GM12864 (cell line): Measurements from ENCODE around the gene NPHS1.

Experiments
- DNase-seq: peaks from one replicate; pipeline ENCODE4 v3.0.0-alpha.2; 2011; ENCODE audit warnings: low read depth
- H3K4me3 ChIP-seq: 2 replicates; pipeline ENCODE4 v1.5.1; 2011; ENCODE audit warnings: mild to moderate bottlenecking, low read depth, low read length, control low read depth
- CTCF ChIP-seq: IDR thresholded peaks from 2 replicates; pipeline ENCODE4 v1.5.1; 2011; ENCODE audit warnings: low read depth, mild to moderate bottlenecking, moderate library complexity, low read length, control low read depth, inconsistent platforms; ENCODE audit errors: missing control alignments

Gene NPHS1

GRCh38 chr19:35813043-35813890 lies 39.0 kb downstream of the NPHS1 start:
- DNase-seq, result no peak
- no peak for TF ChIP-seq CTCF
- no peak overlapping the region for H3K4me3 ChIP-seq

- no peak for TF ChIP-seq CTCF
- no peak within 1 kb of the TSS for H3K4me3 ChIP-seq
- DNase-seq, result no peak
Measured at GRCh38 chr19:35812220-35813042, 39.9 kb downstream of the NPHS1 start, which contains the start of gene PRODH2. TSS of gene PRODH2 (minus strand) at chr19:35812845. CDS start at chr19:35812805, 40 bp downstream.

GRCh38 chr19:35811317-35812219 lies 40.7 kb downstream of the NPHS1 start:
- TF ChIP-seq CTCF, result no peak
- no peak overlapping the region for H3K4me3 ChIP-seq
- no peak for DNase-seq

GRCh38 chr19:35807633-35808032 lies 44.7 kb downstream of the NPHS1 start:
- DNase-seq, result no peak
- TF ChIP-seq CTCF, result no peak
- H3K4me3 ChIP-seq, result no peak overlapping the region

- no peak overlapping the region for H3K4me3 ChIP-seq
- TF ChIP-seq CTCF, result no peak
- no peak for DNase-seq
Measured at GRCh38 chr19:35806597-35806996, 45.7 kb downstream of the NPHS1 start.

GRCh38 chr19:35805526-35806102 lies 46.7 kb downstream of the NPHS1 start:
- no peak for DNase-seq
- H3K4me3 ChIP-seq, result no peak overlapping the region
- TF ChIP-seq CTCF, result no peak
